Activated CD4-positive, alpha-beta T cell treated with anti-CD3 and anti-CD28 coated beads for 1 hour (primary cell): ENCODE data around the gene CALHM3.
"Not testable (repeated sequence)": the region's sequence is repeated elsewhere in the genome, so short reads cannot be mapped to it uniquely, and the experiment has no call there.

Experiments
- DNase-seq: peaks from one replicate; pipeline ENCODE4 v3.0.0-alpha.2; 2020

CALHM3 gene, protein sequence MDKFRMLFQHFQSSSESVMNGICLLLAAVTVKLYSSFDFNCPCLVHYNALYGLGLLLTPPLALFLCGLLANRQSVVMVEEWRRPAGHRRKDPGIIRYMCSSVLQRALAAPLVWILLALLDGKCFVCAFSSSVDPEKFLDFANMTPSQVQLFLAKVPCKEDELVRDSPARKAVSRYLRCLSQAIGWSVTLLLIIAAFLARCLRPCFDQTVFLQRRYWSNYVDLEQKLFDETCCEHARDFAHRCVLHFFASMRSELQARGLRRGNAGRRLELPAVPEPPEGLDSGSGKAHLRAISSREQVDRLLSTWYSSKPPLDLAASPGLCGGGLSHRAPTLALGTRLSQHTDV

DNA sequence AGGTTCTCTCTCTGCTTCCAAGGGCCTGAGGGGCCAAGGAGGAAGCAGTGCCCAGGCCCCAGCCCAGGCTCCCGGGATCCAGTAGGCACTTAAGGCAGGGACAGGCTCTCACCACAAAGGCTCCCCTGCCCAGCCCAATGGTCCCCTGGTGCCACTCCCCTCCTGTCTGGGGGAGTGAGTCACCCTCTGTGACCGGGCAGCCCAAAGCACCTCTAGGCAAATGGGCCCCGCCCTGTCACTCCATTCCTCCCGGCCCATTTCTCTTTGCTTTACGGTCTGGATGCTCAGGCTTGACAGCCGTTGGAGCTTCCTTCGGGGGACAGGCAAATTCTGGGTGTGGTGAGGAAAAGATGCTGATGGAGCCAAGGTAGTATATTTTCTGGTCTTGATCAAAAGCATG, at the start of gene CALHM3:
CALHM3 (minus strand) TSS at position 106 of the 400 bp plus-strand sequence. CDS start 208 bp downstream, outside the sequence.
- DNase-seq = no peak

GRCh38 chr10:103528549-103528948, 49.5 kb upstream of the CALHM3 start:
- DNase-seq = no peak

DNA sequence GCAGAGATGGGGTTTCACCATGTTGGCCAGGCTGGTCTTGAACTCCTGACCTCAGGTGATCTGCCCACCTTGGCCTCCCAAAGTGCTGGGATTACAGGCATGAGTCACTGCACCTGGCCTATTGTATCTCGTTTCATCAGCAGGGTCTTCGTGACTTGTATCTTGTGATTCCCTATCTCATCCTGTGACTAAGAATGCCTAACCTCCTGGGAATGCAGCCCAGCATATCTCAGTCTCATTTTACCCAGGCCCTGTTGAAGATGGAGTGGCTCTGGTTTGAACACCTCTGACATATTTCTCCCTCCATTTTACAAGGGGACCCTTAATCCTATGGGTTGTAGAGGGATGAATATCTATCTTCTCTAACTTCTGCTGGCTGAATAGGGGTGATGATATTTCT, 48.4 kb upstream of the CALHM3 start:
- not testable (repeated sequence) for DNase-seq

GRCh38 chr10:103525901-103526300, 46.9 kb upstream of the CALHM3 start:
- no peak for DNase-seq

GRCh38 chr10:103523683-103524082, 44.6 kb upstream of the CALHM3 start:
- no peak for DNase-seq

DNA sequence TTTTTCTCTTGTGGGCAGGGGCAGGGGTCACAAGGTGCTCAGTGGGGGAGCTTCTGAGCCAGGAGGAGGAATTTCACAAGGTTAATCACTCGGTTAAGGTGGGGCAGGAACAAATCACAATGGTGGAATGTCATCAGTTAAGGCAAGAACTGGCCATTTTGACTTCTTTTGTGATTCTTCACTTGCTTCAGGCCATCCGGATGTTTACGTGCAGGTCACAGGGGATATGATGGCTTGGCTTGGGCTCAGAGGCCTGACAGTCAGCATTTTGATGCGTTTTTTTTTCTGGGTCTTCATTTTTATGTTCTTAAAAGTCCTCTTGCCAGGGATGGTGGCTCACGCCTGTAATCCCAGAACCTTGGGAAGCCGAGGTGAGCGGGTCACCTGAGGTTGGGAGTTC, 43.0 kb upstream of the CALHM3 start:
- DNase-seq = not testable (repeated sequence)

DNA sequence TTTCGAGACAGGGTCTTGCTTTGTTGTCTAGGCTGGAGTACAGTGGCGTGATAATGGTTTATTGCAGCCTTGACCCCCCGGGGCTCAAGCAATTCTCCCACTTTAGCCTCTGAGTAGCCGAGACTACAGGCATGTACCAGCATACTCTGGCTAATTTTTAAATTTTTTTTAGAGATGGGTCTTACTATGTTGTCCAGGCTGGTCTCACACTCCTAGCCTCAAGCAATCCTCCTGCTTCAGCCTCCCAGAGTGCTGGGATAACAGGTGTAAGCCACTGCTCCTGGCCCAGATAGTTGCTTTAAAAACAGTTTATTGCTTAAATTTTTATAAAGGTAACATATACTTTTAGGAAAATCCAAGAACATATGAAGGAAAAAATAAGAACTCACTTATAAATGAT, 40.8 kb upstream of the CALHM3 start:
- no peak for DNase-seq

- DNase-seq = no peak
Measured at GRCh38 chr10:103517234-103518085, 38.4 kb upstream of the CALHM3 start.

- DNase-seq = no peak
Measured at GRCh38 chr10:103514244-103514643, 35.2 kb upstream of the CALHM3 start.

- DNase-seq = no peak
Measured at GRCh38 chr10:103513380-103514060, 34.5 kb upstream of the CALHM3 start.

- DNase-seq = no peak
Measured at GRCh38 chr10:103512591-103513379, 33.7 kb upstream of the CALHM3 start.

DNA sequence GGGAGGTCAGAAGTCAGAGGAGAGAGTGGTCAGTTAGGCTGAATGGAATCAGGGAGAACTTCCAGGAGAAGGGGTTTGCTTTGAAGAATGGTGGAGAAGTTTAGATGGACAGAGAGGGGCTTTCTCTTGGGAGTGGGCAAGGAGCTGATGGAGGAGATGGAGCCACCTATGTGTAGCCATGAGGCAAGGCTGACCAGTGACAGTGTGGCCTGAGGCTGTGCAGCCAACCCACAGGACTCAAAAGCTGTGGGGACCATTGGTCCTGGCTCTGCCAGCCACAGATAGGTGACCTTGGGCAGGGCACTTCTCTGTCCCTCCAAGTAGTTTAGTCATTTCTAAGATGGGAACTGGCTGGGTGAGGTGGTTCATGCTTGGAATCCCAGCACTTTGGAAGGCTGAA, 33.1 kb upstream of the CALHM3 start:
- no peak for DNase-seq

GRCh38 chr10:103510791-103511752, 32.0 kb upstream of the CALHM3 start:
- no peak for DNase-seq

GRCh38 chr10:103510046-103510685, 31.1 kb upstream of the CALHM3 start:
- DNase-seq = no peak

GRCh38 chr10:103507235-103508191, 28.5 kb upstream of the CALHM3 start:
- DNase-seq = no peak

- no peak for DNase-seq
Measured at GRCh38 chr10:103506061-103506460, 27.0 kb upstream of the CALHM3 start.

DNA sequence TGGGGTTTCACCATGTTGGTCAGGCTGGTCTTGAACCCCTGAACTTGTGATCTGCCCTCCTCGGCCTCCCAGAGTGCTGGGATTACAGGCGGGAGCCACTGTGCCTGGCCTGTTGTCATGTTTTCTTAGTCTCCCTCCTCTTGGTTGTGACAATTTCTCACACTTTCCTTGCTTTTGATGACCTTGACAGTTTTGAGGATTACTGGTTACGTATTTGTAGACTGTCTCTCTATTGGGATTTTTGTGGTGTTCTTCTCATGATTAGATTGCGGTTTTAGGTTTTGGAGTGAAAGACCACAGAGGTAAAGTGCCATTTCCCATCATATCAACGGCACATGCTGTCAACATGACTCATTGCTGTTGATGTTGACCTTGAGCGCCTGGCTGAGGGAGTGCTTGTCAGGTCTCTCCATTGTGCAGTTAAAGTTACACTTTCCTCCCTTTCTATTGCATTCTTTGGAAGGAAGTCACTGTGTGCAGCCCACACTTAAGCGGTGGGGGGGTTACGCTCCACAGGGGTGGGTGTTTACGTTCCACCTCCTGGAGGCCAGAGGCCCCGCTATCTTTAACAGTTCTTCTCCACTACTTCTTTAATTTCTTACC, 25.2 kb upstream of the CALHM3 start:
- DNase-seq = no peak

- DNase-seq = not testable (repeated sequence)
Measured at GRCh38 chr10:103503777-103504176, 24.7 kb upstream of the CALHM3 start.
